Tibial nerve (tissue), 4 donors: ENCODE measurements around the gene FOS. TPM values are rescaled to one million over a fixed set of nuclear protein-coding genes. Genes with fewer than 3 reads are reported as not detected.

Source experiments
- DNase-seq, 2 donors: peaks; one replicate each; pipeline ENCODE4 v3.0.0-alpha.2; 2019; ENCODE audit warnings: low spot score in 2 of 2
- H3K27ac ChIP-seq, 4 donors: fragments of 200-600 bp; sonication (generic) in 3 of 4; one replicate each; pipeline ENCODE4 v1.5.1; 2017 to 2019; ENCODE audit warnings: mild to moderate bottlenecking in 1 of 4
- H3K27me3 ChIP-seq, 2 donors: fragments of 200-600 bp; sonication (generic) in 1 of 2; one replicate each; pipeline versions ENCODE4 v1.5.1 to v1.6.0; 2017 to 2019
- H3K36me3 ChIP-seq, 3 donors: fragments of 200-600 bp; sonication (generic); one replicate each; pipeline ENCODE4 v1.5.1; 2018 to 2019
- H3K4me1 ChIP-seq, 4 donors: fragments of 200-600 bp; sonication (generic) in 3 of 4; one replicate each; pipeline ENCODE4 v1.5.1; 2017 to 2019
- H3K4me3 ChIP-seq, 4 donors: fragments of 200-600 bp; sonication (generic) in 3 of 4; one replicate each; pipeline ENCODE4 v1.5.1; 2017 to 2019; ENCODE audit warnings: mild to moderate bottlenecking in 1 of 4, moderate library complexity in 1 of 4
- H3K9me3 ChIP-seq, 4 donors: fragments of 200-600 bp; sonication (generic) in 3 of 4; one replicate each; pipeline ENCODE4 v1.5.1; 2017 to 2019
- CTCF ChIP-seq, 5 experiments: fragments of 200-600 bp in 3 of 5; fragments of 450-650 bp in 2 of 5; sonication (generic) in 3 of 5; IDR thresholded peaks; one replicate each; pipeline ENCODE4 v1.5.1; 2016 to 2019; ENCODE audit warnings: antibody characterized with exemption in 5 of 5, mild to moderate bottlenecking in 3 of 5, moderate library complexity in 2 of 5
- EP300 ChIP-seq, 2 donors: sonication (generic); formaldehyde crosslinking; IDR thresholded peaks; one replicate each; pipeline ENCODE4 v1.6.1; 2017; ENCODE audit warnings: antibody characterized with exemption in 2 of 2, mild to moderate bottlenecking in 1 of 2
- POLR2A ChIP-seq, 2 donors: fragments of 450-650 bp; IDR thresholded peaks; one replicate each; pipeline ENCODE4 v1.6.1; 2017; ENCODE audit warnings: antibody characterized with exemption in 2 of 2, mild to moderate bottlenecking in 2 of 2, moderate library complexity in 2 of 2
- WGBS, 2 donors: methylation state at CpG; one replicate each; pipeline ENCODE4 v1.1.5; 2018; 5-methylcytosine and 5-hydroxymethylcytosine counted together
- total RNA-seq, 4 donors: library from RNA; depleted of rRNA; stranded (reverse); fragments of >200 nt; gene quantifications; one replicate each; pipeline ENCODE4 v1.1.0, GENCODE V29; 2016

Gene FOS
- total RNA-seq, 4 donors from 2014 or later: 373 to 1,352 (median 619) TPM

DNA sequence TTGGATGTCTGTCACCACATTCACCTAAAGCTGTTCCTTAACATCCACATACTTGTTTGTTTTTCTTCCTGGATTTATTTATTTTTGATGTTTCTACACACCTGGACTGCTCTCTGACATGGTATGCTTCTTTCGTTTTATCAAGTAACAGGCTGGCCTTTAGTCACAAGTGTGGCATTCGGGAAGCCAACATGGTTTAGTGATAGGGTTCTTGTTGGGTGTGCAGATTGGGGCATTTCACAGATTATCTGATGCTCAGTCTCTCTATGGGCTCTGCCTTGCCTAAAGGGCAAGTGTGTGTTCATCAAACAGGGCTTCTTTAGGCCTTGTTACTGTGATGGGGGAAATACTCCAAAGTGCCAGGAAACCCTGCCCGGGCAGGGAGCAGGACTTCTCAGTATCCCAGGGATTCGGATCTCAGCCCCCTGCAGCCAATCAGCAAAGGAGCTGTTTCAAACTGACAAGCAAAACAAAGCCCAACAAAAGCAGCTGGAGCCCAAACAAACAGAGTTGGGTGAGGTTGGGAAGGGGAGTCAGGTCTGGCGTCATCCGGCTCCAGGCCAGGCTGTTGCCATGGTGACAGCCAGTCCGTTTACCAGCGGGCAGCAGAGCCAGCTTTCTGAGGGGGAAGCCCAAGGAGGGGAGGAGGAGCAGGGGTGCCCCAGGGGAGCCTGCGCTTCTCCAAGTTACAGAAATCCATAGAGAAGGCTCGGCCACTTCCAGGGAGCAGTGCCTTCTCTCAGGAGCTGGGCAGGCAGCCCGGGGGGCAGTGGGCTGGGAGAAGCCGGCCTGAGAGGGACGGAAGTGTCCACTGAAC lies 31.9 kb downstream of the FOS start:
- Histone ChIP-seq H3K4me1 (peaks cover 0 to 36% (median 4%) of the 10 kb centered on the region in 4 donors), H3K36me3 (no peaks in the 10 kb centered on the region), H3K9me3 (no peaks in the 10 kb centered on the region), H3K27me3 (no peaks in the 10 kb centered on the region), H3K4me3 (peak overlapping the region in 1 of 4 donors; percentile 24), H3K27ac (peak overlapping the region; percentile 39 to 94 (median 84))
- peak; percentile 53 to 88 for TF ChIP-seq EP300 (IDR thresholded peaks at IDR 0.05)
- no peak for TF ChIP-seq POLR2A (IDR thresholded peaks at IDR 0.05)
- 7 to 13% methylated on average over 11 to 13 of the region's 13 CpGs for WGBS, 2 donors
- DNase-seq: peak; percentile 69 to 70

DNA sequence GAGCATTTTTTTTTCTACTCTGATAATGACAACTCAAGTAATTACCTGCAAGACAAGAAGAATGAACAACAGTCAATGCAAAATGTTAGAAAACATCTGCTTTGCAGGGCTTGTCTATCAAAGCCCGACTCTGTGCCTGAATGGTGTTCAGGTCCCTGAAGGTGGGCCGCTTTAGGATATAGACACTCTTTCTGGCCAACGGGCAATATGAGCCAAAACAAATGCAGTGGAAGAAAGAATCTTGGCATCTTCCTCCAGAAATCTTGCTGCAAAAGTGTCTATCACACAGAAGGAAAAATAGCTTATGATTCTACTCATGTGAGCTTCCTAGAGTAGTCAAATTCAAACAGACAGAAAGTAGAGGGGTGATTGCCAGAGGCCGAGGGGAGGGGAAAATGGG lies 32.7 kb downstream of the FOS start:
- no peaks in the 10 kb centered on the region for H3K36me3 ChIP-seq
- WGBS, 2 donors: 44 to 47% methylated on average over 4 of the region's 4 CpGs
- no peaks in the 10 kb centered on the region for H3K9me3 ChIP-seq
- H3K27me3 ChIP-seq: no peaks in the 10 kb centered on the region
- no peak for DNase-seq
- no peak overlapping the region for H3K4me3 ChIP-seq
- TF ChIP-seq POLR2A (IDR thresholded peaks at IDR 0.05): no peak
- no peak for TF ChIP-seq CTCF (IDR thresholded peaks at IDR 0.05)
- no peak for TF ChIP-seq EP300 (IDR thresholded peaks at IDR 0.05)
- H3K27ac ChIP-seq: peak overlapping the region; percentile 39 to 94 (median 84)
- peaks cover 0 to 38% (median 4%) of the 10 kb centered on the region in 4 donors for H3K4me1 ChIP-seq

- Histone ChIP-seq H3K4me3 (no peak overlapping the region), H3K27ac (no peak overlapping the region), H3K4me1 (peaks cover 0 to 38% (median 4%) of the 10 kb centered on the region in 4 donors), H3K27me3 (no peaks in the 10 kb centered on the region), H3K9me3 (no peaks in the 10 kb centered on the region), H3K36me3 (no peaks in the 10 kb centered on the region)
- 75 to 78% methylated on average over 4 of the region's 4 CpGs for WGBS, 2 donors
- no peak for DNase-seq
- TF ChIP-seq EP300 (IDR thresholded peaks at IDR 0.05) (no peak), POLR2A (IDR thresholded peaks at IDR 0.05) (no peak), CTCF (IDR thresholded peaks at IDR 0.05) (no peak)
Observed at GRCh38 chr14:75312341-75312740, 33.7 kb downstream of the FOS start.

DNA sequence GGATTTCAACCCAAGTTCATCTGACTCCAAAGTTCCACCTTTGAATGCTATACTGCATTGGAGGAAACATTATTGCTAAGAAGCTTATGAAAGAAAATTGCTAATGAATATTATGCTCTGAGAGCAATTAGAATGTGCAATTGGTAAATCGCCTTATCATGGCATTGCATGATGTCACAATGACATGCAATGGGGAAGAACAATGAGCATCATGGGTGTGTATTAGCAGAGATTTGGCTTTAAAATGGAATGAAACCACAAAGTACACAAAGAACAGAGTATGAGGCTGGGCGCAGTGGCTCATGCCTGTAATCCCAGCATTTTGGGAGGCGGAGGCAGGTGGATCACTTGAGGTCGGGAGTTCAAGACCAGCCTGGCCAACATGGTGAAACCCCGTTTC lies 34.7 kb downstream of the FOS start:
- no peak overlapping the region for H3K4me3 ChIP-seq
- H3K4me1 ChIP-seq: peaks cover 0 to 38% (median 4%) of the 10 kb centered on the region in 4 donors
- TF ChIP-seq CTCF (IDR thresholded peaks at IDR 0.05): no peak
- no peak for TF ChIP-seq POLR2A (IDR thresholded peaks at IDR 0.05)
- no peak for TF ChIP-seq EP300 (IDR thresholded peaks at IDR 0.05)
- H3K36me3 ChIP-seq: no peaks in the 10 kb centered on the region
- H3K9me3 ChIP-seq: no peaks in the 10 kb centered on the region
- no peak for DNase-seq
- no peak overlapping the region for H3K27ac ChIP-seq
- 86 to 93% methylated on average over 5 of the region's 5 CpGs for WGBS, 2 donors
- H3K27me3 ChIP-seq: no peaks in the 10 kb centered on the region

DNA sequence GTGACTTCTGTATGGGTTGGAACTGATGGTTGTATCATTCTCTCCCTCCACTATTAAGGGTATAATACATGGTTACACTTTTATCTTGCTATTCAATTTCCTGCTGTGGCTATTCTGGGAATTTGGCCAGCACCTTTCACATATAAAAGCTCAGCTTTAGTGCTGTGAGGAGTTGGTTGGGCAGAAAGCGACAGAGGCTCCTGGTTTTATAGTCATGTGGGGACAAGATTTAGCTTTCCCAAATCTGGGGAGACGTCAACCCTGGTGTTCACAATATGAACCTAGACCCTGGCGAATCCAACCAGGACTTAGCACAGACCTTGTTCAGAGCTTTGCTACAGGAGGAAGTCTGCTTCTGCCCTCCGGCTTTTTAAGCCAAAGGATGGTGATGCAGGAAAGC lies 36.5 kb downstream of the FOS start:
- WGBS, 2 donors: 31 to 38% methylated on average over 4 of the region's 4 CpGs
- peaks cover 0 to 34% (median 3%) of the 10 kb centered on the region in 4 donors for H3K4me1 ChIP-seq
- no peak for TF ChIP-seq POLR2A (IDR thresholded peaks at IDR 0.05)
- no peak for TF ChIP-seq CTCF (IDR thresholded peaks at IDR 0.05)
- no peak for TF ChIP-seq EP300 (IDR thresholded peaks at IDR 0.05)
- H3K4me3 ChIP-seq: no peak overlapping the region
- H3K27me3 ChIP-seq: no peaks in the 10 kb centered on the region
- H3K36me3 ChIP-seq: no peaks in the 10 kb centered on the region
- no peaks in the 10 kb centered on the region for H3K9me3 ChIP-seq
- no peak for DNase-seq
- H3K27ac ChIP-seq: peak overlapping the region in 2 of 4 donors; percentile 44 to 54
